HepG2 (cell line): ENCODE data around the gene RAD23A. TPM values are rescaled to one million over a fixed set of nuclear protein-coding genes. Genes with fewer than 3 reads are reported as not detected.

ENCODE experiments used
- ARNT2 ChIP-seq: sonication (generic); formaldehyde crosslinking; IDR thresholded peaks from 2 replicates; pipeline ENCODE4 v1.8.0; 2022; ENCODE audit warnings: mild to moderate bottlenecking, low read depth, missing genetic modification reagents, moderate library complexity
- BCL3 ChIP-seq: sonication (generic); formaldehyde crosslinking; IDR thresholded peaks from 2 replicates; pipeline ENCODE4 v1.5.1; 2020; ENCODE audit warnings: mild to moderate bottlenecking, missing genetic modification reagents, moderate library complexity
- BORCS8-MEF2B ChIP-seq: sonication (generic); formaldehyde crosslinking; IDR thresholded peaks from 2 replicates; pipeline ENCODE4 v1.8.0; 2022; ENCODE audit warnings: mild to moderate bottlenecking, missing genetic modification reagents
- HNF1B ChIP-seq: sonication (generic); formaldehyde crosslinking; IDR thresholded peaks from 2 replicates; pipeline ENCODE4 v1.5.1; 2020; ENCODE audit warnings: mild to moderate bottlenecking, moderate library complexity, missing genetic modification reagents
- KDM5A ChIP-seq: fragments of 200-600 bp; sonication (generic); IDR thresholded peaks from 2 replicates; pipeline ENCODE4 v1.7.0; 2018; ENCODE audit warnings: antibody characterized with exemption, mild to moderate bottlenecking, low read length, borderline replicate concordance
- KIAA2018 ChIP-seq: sonication (generic); formaldehyde crosslinking; IDR thresholded peaks from 2 replicates; pipeline ENCODE4 v1.5.0; 2020; ENCODE audit warnings: mild to moderate bottlenecking, missing genetic modification reagents, borderline replicate concordance
- MAX ChIP-seq: IDR thresholded peaks from 2 replicates; pipeline ENCODE4 v1.6.1; 2012; ENCODE audit warnings: inconsistent platforms
- SP140L ChIP-seq: sonication (generic); formaldehyde crosslinking; IDR thresholded peaks from 2 replicates; pipeline ENCODE4 v1.4.0; 2020; ENCODE audit warnings: missing genetic modification reagents, borderline replicate concordance
- ZGPAT ChIP-seq: IDR thresholded peaks from 2 replicates; pipeline ENCODE4 v1.6.1; 2016; ENCODE audit warnings: mild to moderate bottlenecking
- ZNF329 ChIP-seq: sonication (generic); formaldehyde crosslinking; IDR thresholded peaks from 2 replicates; pipeline ENCODE4 v1.9.0; 2021; ENCODE audit warnings: low read depth, mild to moderate bottlenecking, missing genetic modification reagents
- ZNF510 ChIP-seq: sonication (generic); formaldehyde crosslinking; IDR thresholded peaks from 2 replicates; pipeline ENCODE4 v1.4.0; 2020; ENCODE audit warnings: low read depth, mild to moderate bottlenecking, missing genetic modification reagents
- ZNF607 ChIP-seq: sonication (generic); formaldehyde crosslinking; IDR thresholded peaks from 2 replicates; pipeline ENCODE4 v1.5.1; 2020; ENCODE audit warnings: missing genetic modification reagents, mild to moderate bottlenecking, borderline replicate concordance
- ZNF883 ChIP-seq: sonication (generic); formaldehyde crosslinking; IDR thresholded peaks from 2 replicates; pipeline ENCODE4 v1.5.1; 2020; ENCODE audit warnings: mild to moderate bottlenecking, missing genetic modification reagents; ENCODE audit errors: not compliant biosample characterization
- polyA plus RNA-seq, 8 experiments: library from polyadenylated mRNA; depleted of rRNA in 3 of 8; stranded (reverse) in 7 of 8; unstranded in 1 of 8; fragments of >200 nt; fragmentation: Illumina TruSeq in 4 of 8; extraction: Trizol in 4 of 8; gene quantifications; 2 replicates each; pipeline versions ENCODE4 v1.2.1 to v1.2.3, GENCODE V29; 2011 to 2016; ENCODE audit warnings: low read depth in 4 of 8, missing spikeins in 1 of 8, mixed read lengths in 1 of 8; ENCODE audit not compliant: insufficient read depth in 1 of 8
- total RNA-seq, 5 experiments: library from RNA; depleted of rRNA; stranded (reverse); fragments of >200 nt; fragmentation: Illumina TruSeq; extraction: Trizol; gene quantifications; 2 replicates each; pipeline ENCODE4 v1.2.3, GENCODE V29; 2016; ENCODE audit warnings: low read depth in 1 of 5

RAD23A gene
- total and polyA plus RNA-seq, 2 of the 13 experiments (the other 11 are each of a cell fraction or from before 2014, with no cell fraction given): 42.5 to 54.2 TPM

- peak; percentile 83; the same call in 1 of the 2 replicates for TF ChIP-seq ZNF510 (CRISPR knock-in tag)
- 0 out of 2 replicates have a peak, but pooled peaks have one; percentile 11 for TF ChIP-seq ZNF607 (CRISPR knock-in tag)
- TF ChIP-seq ZNF329: 0 out of 2 replicates have a peak, but pooled peaks have one; percentile 18
- TF ChIP-seq ARNT2 (CRISPR knock-in tag): 0 out of 2 replicates have a peak, but pooled peaks have one; percentile 2
- TF ChIP-seq KDM5A: peak; percentile 64; the same call in 1 of the 2 replicates
- peak; percentile 14; the same call in 1 of the 2 replicates for TF ChIP-seq SP140L (CRISPR knock-in tag)
- TF ChIP-seq ZNF883 (CRISPR knock-in tag): peak; percentile 15
- peak; percentile 10; the same call in 1 of the 2 replicates for TF ChIP-seq MAX
- 0 out of 2 replicates have a peak, but pooled peaks have one; percentile 22 for TF ChIP-seq KIAA2018 (CRISPR knock-in tag)
- TF ChIP-seq BORCS8-MEF2B: 0 out of 2 replicates have a peak, but pooled peaks have one; percentile 15
- peak; percentile 14; the same call in 1 of the 2 replicates for TF ChIP-seq ZGPAT (CRISPR knock-in tag)
- TF ChIP-seq BCL3 (CRISPR knock-in tag): 0 out of 2 replicates have a peak, but pooled peaks have one; percentile 30
- TF ChIP-seq HNF1B (CRISPR knock-in tag): 0 out of 2 replicates have a peak, but pooled peaks have one; percentile 24
Observed at GRCh38 chr19:12938779-12939601, 6.7 kb upstream of the RAD23A start (continued).
